ENCODE data around the gene CSMD2.

Gene CSMD2

GRCh38 chr1:33577663-33578062 lies 587.4 kb downstream of the CSMD2 start:
- H3K9me3 ChIP-seq (ENCODE audit: insufficient read depth, low read length, severe bottlenecking) = no peaks in the 10 kb centered on the region
- TF ChIP-seq EZH2 (IDR thresholded peaks at IDR 0.05; ENCODE audit: borderline replicate concordance, low read depth, low read length, severe bottlenecking) = no peak
- TF ChIP-seq CTCF (IDR thresholded peaks at IDR 0.05; ENCODE audit: borderline replicate concordance, extremely low read depth, low read length, poor library complexity, severe bottlenecking) = no peak
- peaks cover 15% of the 10 kb centered on the region for H3K27me3 ChIP-seq (ENCODE audit: insufficient read depth, low read length, poor library complexity)
- H2AFZ ChIP-seq (ENCODE audit: low read depth, low read length) = no peak overlapping the region
- H3K79me2 ChIP-seq (ENCODE audit: insufficient read depth, low read length) = no peaks in the 10 kb centered on the region
- no peak overlapping the region for H3K9ac ChIP-seq (ENCODE audit: low read depth, low read length)
- H3K27ac ChIP-seq (ENCODE audit: low read length) = no peak overlapping the region
- DNase-seq (no peak), ATAC-seq (ENCODE audit: insufficient read depth, low read depth) (no peak)
- no peak overlapping the region for H3K4me3 ChIP-seq (ENCODE audit: low read depth in 1 of 2, low read length in 2 of 2)
- H4K20me1 ChIP-seq (ENCODE audit: insufficient read depth, low read length) = no peaks in the 10 kb centered on the region
- no peaks in the 10 kb centered on the region for H3K36me3 ChIP-seq (ENCODE audit: insufficient read depth, low read length)
- H3K4me1 ChIP-seq (ENCODE audit: insufficient read depth, low read length) = no peaks in the 10 kb centered on the region
- no peak overlapping the region for H3K4me2 ChIP-seq (ENCODE audit: insufficient read depth, low read length)

GRCh38 chr1:33576821-33577599 lies 588.0 kb downstream of the CSMD2 start:
- ATAC-seq (ENCODE audit: insufficient read depth, low read depth) = no peak
- H4K20me1 ChIP-seq (ENCODE audit: insufficient read depth, low read length) = no peaks in the 10 kb centered on the region
- H3K4me2 ChIP-seq (ENCODE audit: insufficient read depth, low read length) = no peak overlapping the region
- no peak overlapping the region for H2AFZ ChIP-seq (ENCODE audit: low read depth, low read length)
- no peak overlapping the region for H3K9ac ChIP-seq (ENCODE audit: low read depth, low read length)
- H3K9me3 ChIP-seq (ENCODE audit: insufficient read depth, low read length, severe bottlenecking) = no peaks in the 10 kb centered on the region
- DNase-seq = no peak
- TF ChIP-seq CTCF (IDR thresholded peaks at IDR 0.05; ENCODE audit: borderline replicate concordance, extremely low read depth, low read length, poor library complexity, severe bottlenecking) (no peak), EZH2 (IDR thresholded peaks at IDR 0.05; ENCODE audit: borderline replicate concordance, low read depth, low read length, severe bottlenecking) (no peak)
- no peaks in the 10 kb centered on the region for H3K36me3 ChIP-seq (ENCODE audit: insufficient read depth, low read length)
- no peak overlapping the region for H3K27ac ChIP-seq (ENCODE audit: low read length)
- no peaks in the 10 kb centered on the region for H3K79me2 ChIP-seq (ENCODE audit: insufficient read depth, low read length)
- H3K4me3 ChIP-seq (ENCODE audit: low read depth in 1 of 2, low read length in 2 of 2) = no peak overlapping the region
- H3K27me3 ChIP-seq (ENCODE audit: insufficient read depth, low read length, poor library complexity) = peaks cover 13% of the 10 kb centered on the region
- H3K4me1 ChIP-seq (ENCODE audit: insufficient read depth, low read length) = no peaks in the 10 kb centered on the region

GRCh38 chr1:33575324-33575879 lies 589.6 kb downstream of the CSMD2 start:
- Histone ChIP-seq H3K9ac (ENCODE audit: low read depth, low read length) (no peak overlapping the region), H3K27me3 (ENCODE audit: insufficient read depth, low read length, poor library complexity) (peaks cover 9% of the 10 kb centered on the region), H3K79me2 (ENCODE audit: insufficient read depth, low read length) (no peaks in the 10 kb centered on the region), H3K4me2 (ENCODE audit: insufficient read depth, low read length) (no peak overlapping the region), H3K4me1 (ENCODE audit: insufficient read depth, low read length) (no peaks in the 10 kb centered on the region), H3K36me3 (ENCODE audit: insufficient read depth, low read length) (no peaks in the 10 kb centered on the region), H3K27ac (ENCODE audit: low read length) (no peak overlapping the region), H4K20me1 (ENCODE audit: insufficient read depth, low read length) (no peaks in the 10 kb centered on the region), H2AFZ (ENCODE audit: low read depth, low read length) (no peak overlapping the region), H3K4me3 (ENCODE audit: low read depth in 1 of 2, low read length in 2 of 2) (no peak overlapping the region), H3K9me3 (ENCODE audit: insufficient read depth, low read length, severe bottlenecking) (no peaks in the 10 kb centered on the region)
- DNase-seq (no peak), ATAC-seq (ENCODE audit: insufficient read depth, low read depth) (no peak)
- no peak for TF ChIP-seq EZH2 (IDR thresholded peaks at IDR 0.05; ENCODE audit: borderline replicate concordance, low read depth, low read length, severe bottlenecking)

- no peaks in the 10 kb centered on the region for H3K79me2 ChIP-seq (ENCODE audit: insufficient read depth, low read length)
- ATAC-seq (ENCODE audit: insufficient read depth, low read depth) (no peak), DNase-seq (no peak)
- no peak overlapping the region for H3K4me3 ChIP-seq (ENCODE audit: low read depth in 1 of 2, low read length in 2 of 2)
- no peak overlapping the region for H2AFZ ChIP-seq (ENCODE audit: low read depth, low read length)
- no peak overlapping the region for H3K27ac ChIP-seq (ENCODE audit: low read length)
- no peaks in the 10 kb centered on the region for H3K9me3 ChIP-seq (ENCODE audit: insufficient read depth, low read length, severe bottlenecking)
- H3K9ac ChIP-seq (ENCODE audit: low read depth, low read length) = no peak overlapping the region
- no peak for TF ChIP-seq EZH2 (IDR thresholded peaks at IDR 0.05; ENCODE audit: borderline replicate concordance, low read depth, low read length, severe bottlenecking)
- TF ChIP-seq CTCF (IDR thresholded peaks at IDR 0.05; ENCODE audit: borderline replicate concordance, extremely low read depth, low read length, poor library complexity, severe bottlenecking) = no peak
- no peaks in the 10 kb centered on the region for H3K36me3 ChIP-seq (ENCODE audit: insufficient read depth, low read length)
- H4K20me1 ChIP-seq (ENCODE audit: insufficient read depth, low read length) = no peaks in the 10 kb centered on the region
- no peak overlapping the region for H3K4me2 ChIP-seq (ENCODE audit: insufficient read depth, low read length)
- H3K4me1 ChIP-seq (ENCODE audit: insufficient read depth, low read length) = no peaks in the 10 kb centered on the region
- H3K27me3 ChIP-seq (ENCODE audit: insufficient read depth, low read length, poor library complexity) = peaks cover 5% of the 10 kb centered on the region
Measured at GRCh38 chr1:33573661-33574060, 591.4 kb downstream of the CSMD2 start.
